WTC11 (cell line): ENCODE results near the gene TEX36. TPM values are rescaled to one million over a fixed set of nuclear protein-coding genes. Genes with fewer than 3 reads are reported as not detected.

Experiments
- ATAC-seq: fragments of 200-7000 bp; cut with Tn5 transposase; 2 replicates; pipeline ENCODE4 v1.10.0; 2021; ENCODE audit warnings: mild to moderate bottlenecking, moderate library complexity
- CTCF ChIA-PET: fragments of 300-600 bp; sonication (Branson Sonifier 250); formaldehyde crosslinking; loops from one replicate; lab custom pipeline; 2021; ENCODE audit warnings: antibody characterized with exemption; lab: Charles Lee
- POLR2A ChIA-PET: fragments of 350-600 bp; sonication (Branson Sonifier 250); formaldehyde crosslinking; loops from one replicate; lab custom pipeline; 2021; ENCODE audit warnings: antibody characterized with exemption; lab: Charles Lee
- DNase-seq: peaks from one replicate; pipeline ENCODE4 v3.0.0; 2021; ENCODE audit warnings: low spot score
- H3K27ac Mint-ChIP-seq: 2 replicates; pipeline ENCODE4 v1.8.0; 2021; ENCODE audit warnings: mixed read lengths
- H3K27me3 Mint-ChIP-seq: 2 replicates; pipeline ENCODE4 v1.8.0; 2021; ENCODE audit warnings: low read depth, mild to moderate bottlenecking, moderate library complexity, mixed read lengths
- H3K36me3 Mint-ChIP-seq: 2 replicates; pipeline ENCODE4 v1.8.0; 2021; ENCODE audit warnings: mixed read lengths
- H3K4me1 Mint-ChIP-seq: 2 replicates; pipeline ENCODE4 v1.8.0; 2022; ENCODE audit warnings: mixed read lengths
- H3K4me3 Mint-ChIP-seq: 2 replicates; pipeline ENCODE4 v1.8.0; 2021; ENCODE audit warnings: mild to moderate bottlenecking, moderate library complexity, mixed read lengths
- H3K9me3 Mint-ChIP-seq: 2 replicates; pipeline ENCODE4 v1.8.0; 2021; ENCODE audit warnings: mixed read lengths
- CBFB ChIP-seq: sonication (generic); formaldehyde crosslinking; IDR thresholded peaks from 2 replicates; pipeline ENCODE4 v1.8.1; 2022; ENCODE audit warnings: mild to moderate bottlenecking, low read depth, missing genetic modification reagents
- CREB1 ChIP-seq: sonication (generic); formaldehyde crosslinking; IDR thresholded peaks from 2 replicates; pipeline ENCODE4 v1.8.0; 2023; ENCODE audit warnings: mild to moderate bottlenecking, missing genetic modification reagents
- E2F1 ChIP-seq: sonication (generic); formaldehyde crosslinking; IDR thresholded peaks from 2 replicates; pipeline ENCODE4 v1.8.0; 2022; ENCODE audit warnings: mild to moderate bottlenecking, missing genetic modification reagents
- GABPB1 ChIP-seq: sonication (generic); formaldehyde crosslinking; IDR thresholded peaks from 2 replicates; pipeline ENCODE4 v1.8.1; 2023; ENCODE audit warnings: mild to moderate bottlenecking, missing genetic modification reagents
- JAZF1 ChIP-seq: fragments of 250-450 bp; sonication (Bioruptor Pico); IDR thresholded peaks from 2 replicates; pipeline ENCODE4 v1.9.0; 2021; ENCODE audit warnings: moderate library complexity, mild to moderate bottlenecking, inconsistent platforms
- JUN ChIP-seq: sonication (generic); formaldehyde crosslinking; IDR thresholded peaks from 2 replicates; pipeline ENCODE4 v1.8.0; 2023; ENCODE audit warnings: mild to moderate bottlenecking, missing genetic modification reagents
- KAT7 ChIP-seq: sonication (generic); formaldehyde crosslinking; IDR thresholded peaks from 2 replicates; pipeline ENCODE4 v1.8.1; 2023; ENCODE audit warnings: missing genetic modification reagents, mild to moderate bottlenecking, borderline replicate concordance
- NR1H2 ChIP-seq: sonication (generic); formaldehyde crosslinking; IDR thresholded peaks from 2 replicates; pipeline ENCODE4 v1.9.0; 2021; ENCODE audit warnings: mild to moderate bottlenecking, moderate library complexity, missing genetic modification reagents
- NR3C1 ChIP-seq: sonication (generic); formaldehyde crosslinking; conservative IDR thresholded peaks from 2 replicates; pipeline ENCODE4 v1.8.1; 2023; ENCODE audit warnings: low read depth, mild to moderate bottlenecking, missing genetic modification reagents
- OVOL2 ChIP-seq: fragments of 250-450 bp; sonication (Bioruptor Pico); IDR thresholded peaks from 2 replicates; pipeline ENCODE4 v1.9.0; 2021; ENCODE audit warnings: mild to moderate bottlenecking, borderline replicate concordance
- PRRX2 ChIP-seq: fragments of 250-450 bp; sonication (Bioruptor Pico); IDR thresholded peaks from 2 replicates; pipeline ENCODE4 v1.8.0; 2021; ENCODE audit warnings: mild to moderate bottlenecking
- RELA ChIP-seq: sonication (generic); formaldehyde crosslinking; IDR thresholded peaks from 2 replicates; pipeline ENCODE4 v1.8.1; 2022; ENCODE audit warnings: missing genetic modification reagents, mild to moderate bottlenecking, borderline replicate concordance
- RORB ChIP-seq: fragments of 250-450 bp; sonication (Bioruptor Pico); IDR thresholded peaks from 2 replicates; pipeline ENCODE4 v1.9.0; 2021; ENCODE audit warnings: mild to moderate bottlenecking
- TCF7 ChIP-seq: sonication (generic); formaldehyde crosslinking; IDR thresholded peaks from 2 replicates; pipeline ENCODE4 v1.8.0; 2022; ENCODE audit warnings: mild to moderate bottlenecking, low read depth, missing genetic modification reagents, moderate library complexity
- TP53 ChIP-seq: sonication (generic); formaldehyde crosslinking; IDR thresholded peaks from 2 replicates; pipeline ENCODE4 v1.8.1; 2023; ENCODE audit warnings: mild to moderate bottlenecking, missing genetic modification reagents
- ZBTB43 ChIP-seq: sonication (generic); formaldehyde crosslinking; IDR thresholded peaks from 2 replicates; pipeline ENCODE4 v1.8.1; 2023; ENCODE audit warnings: mild to moderate bottlenecking, missing genetic modification reagents
- ZNF121 ChIP-seq: sonication (generic); formaldehyde crosslinking; IDR thresholded peaks from 2 replicates; pipeline ENCODE4 v1.8.0; 2023; ENCODE audit warnings: missing genetic modification reagents
- ZNF138 ChIP-seq: sonication (generic); formaldehyde crosslinking; conservative IDR thresholded peaks from 2 replicates; pipeline ENCODE4 v1.8.1; 2022; ENCODE audit warnings: mild to moderate bottlenecking, moderate library complexity, missing genetic modification reagents
- ZNF219 ChIP-seq: sonication (generic); formaldehyde crosslinking; IDR thresholded peaks from 2 replicates; pipeline ENCODE4 v1.8.0; 2023; ENCODE audit warnings: missing genetic modification reagents, mild to moderate bottlenecking, borderline replicate concordance
- ZNF317 ChIP-seq: sonication (generic); formaldehyde crosslinking; IDR thresholded peaks from 2 replicates; pipeline ENCODE4 v1.8.1; 2023; ENCODE audit warnings: low read depth, mild to moderate bottlenecking, moderate library complexity, missing genetic modification reagents, borderline replicate concordance
- ZNF512 ChIP-seq: sonication (generic); formaldehyde crosslinking; IDR thresholded peaks from 2 replicates; pipeline ENCODE4 v1.8.1; 2022; ENCODE audit warnings: missing genetic modification reagents, borderline replicate concordance
- ZNF671 ChIP-seq: fragments of 250-450 bp; sonication (Bioruptor Pico); IDR thresholded peaks from 2 replicates; pipeline ENCODE4 v1.8.0; 2021; ENCODE audit warnings: mild to moderate bottlenecking
- total RNA-seq: library from RNA; stranded (reverse); gene quantifications from 3 replicates; pipeline ENCODE4 v1.2.3, GENCODE V29; 2021
- TF ChIP-seq, protein P1 (sequence below): sonication (generic); formaldehyde crosslinking; IDR thresholded peaks from 2 replicates; pipeline ENCODE4 v1.8.1; 2023; ENCODE audit warnings: mild to moderate bottlenecking, moderate library complexity, missing genetic modification reagents
- TF ChIP-seq, protein P2 (sequence below): sonication (generic); formaldehyde crosslinking; IDR thresholded peaks from 2 replicates; pipeline ENCODE4 v1.8.0; 2023; ENCODE audit warnings: mild to moderate bottlenecking, missing genetic modification reagents
- TF ChIP-seq, protein P3 (sequence below): fragments of 250-450 bp; sonication (Bioruptor Pico); IDR thresholded peaks from 2 replicates; pipeline ENCODE4 v1.9.0; 2021; ENCODE audit warnings: moderate library complexity, mild to moderate bottlenecking, inconsistent platforms, borderline replicate concordance
- TF ChIP-seq, protein P4 (sequence below): sonication (generic); formaldehyde crosslinking; IDR thresholded peaks from 2 replicates; pipeline ENCODE4 v1.8.1; 2023; ENCODE audit warnings: mild to moderate bottlenecking, missing genetic modification reagents, moderate library complexity

Gene TEX36
- total RNA-seq, 1 experiment from 2014 or later = not detected

DNA sequence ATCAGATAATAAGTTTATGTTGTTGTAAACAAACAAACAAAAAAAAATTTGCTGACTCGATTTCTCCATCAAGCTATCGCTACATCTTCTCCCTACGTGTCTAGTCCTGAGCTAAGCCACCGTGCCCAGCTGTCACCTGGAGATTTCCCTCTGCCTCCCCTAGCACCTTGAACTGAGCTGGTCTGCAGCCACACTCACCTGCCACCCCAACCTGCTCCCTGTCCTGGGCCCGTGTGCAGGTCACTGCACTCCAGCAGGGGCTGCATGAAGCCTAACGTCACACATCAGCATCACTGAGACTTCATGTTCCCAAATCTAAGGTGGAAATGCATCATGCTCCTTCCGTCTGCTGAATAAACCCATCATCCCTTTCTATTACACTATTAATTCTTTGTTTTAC, 44.4 kb downstream of the TEX36 start:
- DNase-seq = no peak
- no peak overlapping the region for H3K27ac Mint-ChIP-seq
- POLR2A ChIA-PET = no interaction called here

GRCh38 chr10:125637496-125637895, 45.5 kb downstream of the TEX36 start:
- no peak for ATAC-seq

More for the DNA sequence above, 44.4 kb downstream of the TEX36 start:
- Mint-ChIP-seq H3K36me3 (no peaks in the 10 kb centered on the region), H3K4me3 (no peak overlapping the region), H3K27me3 (no peaks in the 10 kb centered on the region), H3K9me3 (no peaks in the 10 kb centered on the region), H3K4me1 (peaks cover 14% of the 10 kb centered on the region)
- peak; percentile 51 for ATAC-seq
- TF ChIP-seq ZNF219 (CRISPR knock-in tag) (no peak), NR3C1 (CRISPR knock-in tag) (no peak), JUN (CRISPR knock-in tag) (no peak), KAT7 (CRISPR knock-in tag) (no peak), ZNF317 (CRISPR knock-in tag) (no peak), GABPB1 (CRISPR knock-in tag) (no peak), JAZF1 (CRISPR knock-in tag) (no peak)
- CTCF ChIA-PET = interaction anchor here (0.5 to 0.9 kb wide), 2 partner anchors 29 to 191 kb away, joined by 3 read pairs; no protein-coding TSS in a partner anchor

More at GRCh38 chr10:125637496-125637895, 45.5 kb downstream of the TEX36 start:
- H3K4me3 Mint-ChIP-seq = no peak overlapping the region
- no peaks in the 10 kb centered on the region for H3K36me3 Mint-ChIP-seq
- peaks cover 14% of the 10 kb centered on the region for H3K4me1 Mint-ChIP-seq
- no peak overlapping the region for H3K27ac Mint-ChIP-seq
- no peak for DNase-seq
- POLR2A ChIA-PET = no interaction called here
- TF ChIP-seq RORB (CRISPR knock-in tag) (no peak), PRRX2 (CRISPR knock-in tag) (no peak), CBFB (no peak), ZNF671 (CRISPR knock-in tag) (no peak), E2F1 (CRISPR knock-in tag) (no peak), ZNF138 (no peak), TP53 (CRISPR knock-in tag) (no peak), CREB1 (CRISPR knock-in tag) (no peak), ZNF512 (CRISPR knock-in tag) (no peak), OVOL2 (no peak), ZBTB43 (CRISPR knock-in tag) (no peak), JUN (CRISPR knock-in tag) (no peak), NR1H2 (CRISPR knock-in tag) (no peak), ZNF121 (CRISPR knock-in tag) (no peak), RELA (CRISPR knock-in tag) (no peak), TCF7 (CRISPR knock-in tag) (no peak)
- TF ChIP-seq, protein P1, sequence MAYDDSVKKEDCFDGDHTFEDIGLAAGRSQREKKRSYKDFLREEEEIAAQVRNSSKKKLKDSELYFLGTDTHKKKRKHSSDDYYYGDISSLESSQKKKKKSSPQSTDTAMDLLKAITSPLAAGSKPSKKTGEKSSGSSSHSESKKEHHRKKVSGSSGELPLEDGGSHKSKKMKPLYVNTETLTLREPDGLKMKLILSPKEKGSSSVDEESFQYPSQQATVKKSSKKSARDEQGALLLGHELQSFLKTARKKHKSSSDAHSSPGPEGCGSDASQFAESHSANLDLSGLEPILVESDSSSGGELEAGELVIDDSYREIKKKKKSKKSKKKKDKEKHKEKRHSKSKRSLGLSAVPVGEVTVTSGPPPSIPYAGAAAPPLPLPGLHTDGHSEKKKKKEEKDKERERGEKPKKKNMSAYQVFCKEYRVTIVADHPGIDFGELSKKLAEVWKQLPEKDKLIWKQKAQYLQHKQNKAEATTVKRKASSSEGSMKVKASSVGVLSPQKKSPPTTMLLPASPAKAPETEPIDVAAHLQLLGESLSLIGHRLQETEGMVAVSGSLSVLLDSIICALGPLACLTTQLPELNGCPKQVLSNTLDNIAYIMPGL = no peak
- TF ChIP-seq, protein P2, sequence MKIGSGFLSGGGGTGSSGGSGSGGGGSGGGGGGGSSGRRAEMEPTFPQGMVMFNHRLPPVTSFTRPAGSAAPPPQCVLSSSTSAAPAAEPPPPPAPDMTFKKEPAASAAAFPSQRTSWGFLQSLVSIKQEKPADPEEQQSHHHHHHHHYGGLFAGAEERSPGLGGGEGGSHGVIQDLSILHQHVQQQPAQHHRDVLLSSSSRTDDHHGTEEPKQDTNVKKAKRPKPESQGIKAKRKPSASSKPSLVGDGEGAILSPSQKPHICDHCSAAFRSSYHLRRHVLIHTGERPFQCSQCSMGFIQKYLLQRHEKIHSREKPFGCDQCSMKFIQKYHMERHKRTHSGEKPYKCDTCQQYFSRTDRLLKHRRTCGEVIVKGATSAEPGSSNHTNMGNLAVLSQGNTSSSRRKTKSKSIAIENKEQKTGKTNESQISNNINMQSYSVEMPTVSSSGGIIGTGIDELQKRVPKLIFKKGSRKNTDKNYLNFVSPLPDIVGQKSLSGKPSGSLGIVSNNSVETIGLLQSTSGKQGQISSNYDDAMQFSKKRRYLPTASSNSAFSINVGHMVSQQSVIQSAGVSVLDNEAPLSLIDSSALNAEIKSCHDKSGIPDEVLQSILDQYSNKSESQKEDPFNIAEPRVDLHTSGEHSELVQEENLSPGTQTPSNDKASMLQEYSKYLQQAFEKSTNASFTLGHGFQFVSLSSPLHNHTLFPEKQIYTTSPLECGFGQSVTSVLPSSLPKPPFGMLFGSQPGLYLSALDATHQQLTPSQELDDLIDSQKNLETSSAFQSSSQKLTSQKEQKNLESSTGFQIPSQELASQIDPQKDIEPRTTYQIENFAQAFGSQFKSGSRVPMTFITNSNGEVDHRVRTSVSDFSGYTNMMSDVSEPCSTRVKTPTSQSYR (CRISPR knock-in tag) = no peak
- TF ChIP-seq, protein P3, sequence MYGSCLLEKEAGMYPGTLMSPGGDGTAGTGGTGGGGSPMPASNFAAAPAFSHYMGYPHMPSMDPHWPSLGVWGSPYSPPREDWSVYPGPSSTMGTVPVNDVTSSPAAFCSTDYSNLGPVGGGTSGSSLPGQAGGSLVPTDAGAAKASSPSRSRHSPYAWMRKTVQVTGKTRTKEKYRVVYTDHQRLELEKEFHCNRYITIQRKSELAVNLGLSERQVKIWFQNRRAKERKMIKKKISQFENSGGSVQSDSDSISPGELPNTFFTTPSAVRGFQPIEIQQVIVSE (CRISPR knock-in tag) = no peak
- TF ChIP-seq, protein P4, sequence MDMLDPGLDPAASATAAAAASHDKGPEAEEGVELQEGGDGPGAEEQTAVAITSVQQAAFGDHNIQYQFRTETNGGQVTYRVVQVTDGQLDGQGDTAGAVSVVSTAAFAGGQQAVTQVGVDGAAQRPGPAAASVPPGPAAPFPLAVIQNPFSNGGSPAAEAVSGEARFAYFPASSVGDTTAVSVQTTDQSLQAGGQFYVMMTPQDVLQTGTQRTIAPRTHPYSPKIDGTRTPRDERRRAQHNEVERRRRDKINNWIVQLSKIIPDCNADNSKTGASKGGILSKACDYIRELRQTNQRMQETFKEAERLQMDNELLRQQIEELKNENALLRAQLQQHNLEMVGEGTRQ = no peak
- TF ChIP-seq, all 79 proteins: peak for 0
- CTCF ChIA-PET = interaction anchor here (1.0 kb wide), 1 partner anchor 184 kb away, joined by 3 read pairs; no protein-coding TSS in a partner anchor
- H3K9me3 Mint-ChIP-seq = no peaks in the 10 kb centered on the region
- H3K27me3 Mint-ChIP-seq = no peaks in the 10 kb centered on the region
